K562 (cell line): Measurements from ENCODE around the gene CYS1. TPM values are rescaled to one million over a fixed set of nuclear protein-coding genes. Genes with fewer than 3 reads are reported as not detected.

Experiments used
- ATAC-seq: fragments of 200-7000 bp; cut with Tn5 transposase; 3 replicates; pipeline ENCODE4 v1.9.1; 2020; ENCODE audit warnings: moderate library complexity
- BruUV-seq: library from RNA; stranded (reverse); fragments of 400-500 nt; replicated peaks from 2 replicates; lab custom pipeline; 2021; lab: Mats Ljungman, UMichigan
- CTCF ChIA-PET: fragments of 300-600 bp; formaldehyde crosslinking; extraction: SDS; loops from one replicate; lab custom pipeline; 2021; ENCODE audit warnings: low intra/inter-chr PET ratio; lab: Yijun Ruan, JAX
- POLR2A ChIA-PET: fragments of 300-600, 350-650 bp; sonication (Branson Sonifier 250); formaldehyde crosslinking; extraction: SDS; loops from one replicate; lab custom pipeline; 2021; ENCODE audit warnings: antibody characterized with exemption, inconsistent platforms; lab: Yijun Ruan, JAX
- DNase-seq, 4 experiments: peaks; one replicate each; pipeline versions ENCODE4 v3.0.0 to v3.0.0-alpha.2; 2011 to 2018; ENCODE audit warnings: low spot score in 3 of 4, mixed read lengths in 3 of 4; ENCODE audit errors: extremely low read depth in 1 of 4
- FAIRE-seq: peaks from 2 replicates; lab custom pipeline; 2011; peaks lifted over from hg19 to GRCh38; lab: Jason Lieb, UNC
- H2AFZ ChIP-seq: 2 replicates; pipeline ENCODE4 v1.6.0; 2011; ENCODE audit warnings: low read depth, low read length, control low read depth, inconsistent platforms
- H3K27ac ChIP-seq: fragments of 200-600 bp; 3 replicates; pipeline ENCODE4 v1.8.0; 2011; ENCODE audit warnings: low read depth, mild to moderate bottlenecking, control low read depth, inconsistent platforms, low read length, moderate library complexity, mixed read lengths; ENCODE audit errors: extremely low read depth
- H3K27me3 ChIP-seq, 2 experiments: fragments of 300-600 bp in 1 of 2; 2 replicates in 1 of 2; 3 replicates in 1 of 2; pipeline versions ENCODE4 v1.6.0 to v1.8.0; 2011; ENCODE audit warnings: inconsistent platforms in 2 of 2, low read length in 2 of 2, mild to moderate bottlenecking in 1 of 2, mixed read lengths in 1 of 2, moderate library complexity in 1 of 2; ENCODE audit not compliant: control insufficient read depth in 2 of 2, insufficient read depth in 2 of 2
- H3K36me3 ChIP-seq: fragments of 300-600 bp; 3 replicates; pipeline ENCODE4 v1.8.0; 2011; ENCODE audit warnings: mild to moderate bottlenecking, low read length, inconsistent platforms; ENCODE audit not compliant: control insufficient read depth, insufficient read depth
- H3K4me1 ChIP-seq, 2 experiments: fragments of 200-600 bp in 1 of 2; replicated peaks in 1 of 2; 2 replicates in 1 of 2; 3 replicates in 1 of 2; pipeline versions ENCODE4 v1.5.1 to v1.8.0; 2011; ENCODE audit warnings: inconsistent platforms in 2 of 2, low read length in 2 of 2, mild to moderate bottlenecking in 1 of 2, mixed read lengths in 1 of 2, moderate library complexity in 1 of 2; ENCODE audit not compliant: control insufficient read depth in 2 of 2, insufficient read depth in 2 of 2
- H3K4me2 ChIP-seq: 2 replicates; pipeline ENCODE4 v1.6.1; 2011; ENCODE audit warnings: low read length, control low read depth, inconsistent platforms, mixed read lengths; ENCODE audit not compliant: insufficient read depth
- H3K4me3 ChIP-seq: fragments of 200-600 bp; sonication (generic), shearing (Covaris generic); 2 replicates; pipeline ENCODE4 v1.5.1; 2016; ENCODE audit warnings: control low read depth, inconsistent platforms
- H3K79me2 ChIP-seq: fragments of 200-600 bp; 3 replicates; pipeline ENCODE4 v1.8.0; 2011; ENCODE audit warnings: low read length, inconsistent platforms; ENCODE audit not compliant: control insufficient read depth, insufficient read depth
- H3K9ac ChIP-seq, 2 experiments: 2 replicates each; pipeline versions ENCODE4 v1.6.0 to v1.6.1; 2011; ENCODE audit warnings: low read depth in 2 of 2, low read length in 2 of 2, control low read depth in 1 of 2, inconsistent platforms in 1 of 2, mild to moderate bottlenecking in 1 of 2, mixed read lengths in 1 of 2; ENCODE audit not compliant: insufficient read depth in 1 of 2
- H3K9me1 ChIP-seq: one replicate; pipeline ENCODE4 v1.6.0; 2011; ENCODE audit warnings: inconsistent platforms, mild to moderate bottlenecking, low read length, moderate library complexity; ENCODE audit not compliant: control insufficient read depth, insufficient read depth
- H3K9me3 ChIP-seq: replicated peaks from 2 replicates; pipeline ENCODE4 v1.5.1; 2011; ENCODE audit warnings: low read depth, low read length, inconsistent platforms; ENCODE audit not compliant: control insufficient read depth, insufficient read depth
- H4K20me1 ChIP-seq: replicated peaks from 2 replicates; pipeline ENCODE4 v1.6.1; 2011; ENCODE audit warnings: low read length, inconsistent platforms, mixed read lengths; ENCODE audit not compliant: control insufficient read depth, insufficient read depth
- DIDO1 ChIP-seq: fragments of 450-650 bp; IDR thresholded peaks from 2 replicates; pipeline ENCODE4 v1.6.1; 2016; ENCODE audit warnings: low read depth, missing biosample characterization, missing genetic modification characterization
- HCFC1 ChIP-seq: IDR thresholded peaks from 2 replicates; pipeline ENCODE4 v1.6.1; 2012; ENCODE audit warnings: low read depth, low read length, improper control_type of control experiment
- SMARCA4 ChIP-seq: fragments of 450-650 bp; IDR thresholded peaks from 2 replicates; pipeline ENCODE4 v1.6.1; 2016
- WGBS: fragments of 100-300 bp; shearing (Covaris generic); methylation state at CpG from one replicate; pipeline ENCODE4 v1.1.6; 2016; ENCODE audit warnings: low coverage, mixed read lengths; ENCODE audit not compliant: insufficient coverage; ENCODE audit errors: missing lambda C conversion rate; 5-methylcytosine and 5-hydroxymethylcytosine counted together
- in situ Hi-C: fragments of 300-500 bp; cut with MboI; formaldehyde crosslinking; loops from 4 replicates; pipeline ENCODE4 v1.15.0; 2018; ENCODE audit warnings: inconsistent platforms, mixed read lengths
- intact Hi-C: fragments of 100-400 bp; cut with micrococcal nuclease; formaldehyde crosslinking; loops from 2 replicates; pipeline ENCODE4 v1.14.2; 2022
- polyA plus RNA-seq, 8 experiments: library from polyadenylated mRNA; depleted of rRNA in 4 of 8; stranded (reverse) in 5 of 8; unstranded in 3 of 8; fragments of >200 nt; fragmentation: Nextera tagmentation in 2 of 8; fragmentation: Illumina TruSeq in 1 of 8; extraction: Ambion mirVana in 2 of 8; extraction: Trizol in 1 of 8; gene quantifications; 2 replicates each; pipeline versions ENCODE4 v1.2.1 to v1.2.3, GENCODE V29; 2011 to 2014; ENCODE audit warnings: inconsistent platforms in 1 of 8, missing spikeins in 1 of 8
- total RNA-seq, 7 experiments: library from RNA; depleted of rRNA in 6 of 7; stranded (reverse); fragments of >200 nt in 6 of 7; fragmentation: Illumina TruSeq in 2 of 7; extraction: Trizol in 2 of 7; gene quantifications; 2 replicates each; pipeline versions ENCODE4 v1.2.1 to v1.2.3, GENCODE V29; 2011 to 2021; ENCODE audit warnings: low replicate concordance in 1 of 7
- TF ChIP-seq, protein P1 (sequence below), 3 experiments: fragments of 200-800 bp in 1 of 3; fragments of 250-450 bp in 1 of 3; fragments of 450-650 bp in 1 of 3; sonication (Bioruptor Pico) in 1 of 3; sonication (Bioruptor generic) in 1 of 3; formaldehyde crosslinking in 1 of 3; IDR thresholded peaks; 2 replicates each; pipeline versions ENCODE4 v1.6.1 to v1.8.0; 2016 to 2022; ENCODE audit warnings: mild to moderate bottlenecking in 2 of 3, missing genetic modification characterization in 2 of 3, missing compliant biosample characterization in 1 of 3, moderate library complexity in 1 of 3
- TF ChIP-seq, protein P2 (sequence below): sonication (generic); formaldehyde crosslinking; IDR thresholded peaks from 2 replicates; pipeline ENCODE4 v1.8.0; 2022; ENCODE audit warnings: mild to moderate bottlenecking, missing genetic modification reagents
- TF ChIP-seq, protein P3 (sequence below): sonication (generic); formaldehyde crosslinking; IDR thresholded peaks from 2 replicates; pipeline ENCODE4 v1.9.0; 2022; ENCODE audit warnings: mild to moderate bottlenecking, missing genetic modification reagents

CYS1 gene
- total and polyA plus RNA-seq, 9 of the 15 experiments (the other 6 are each of a cell fraction or from before 2014, with no cell fraction given), result 0.11 to 0.13 TPM; not detected in 7

DNA sequence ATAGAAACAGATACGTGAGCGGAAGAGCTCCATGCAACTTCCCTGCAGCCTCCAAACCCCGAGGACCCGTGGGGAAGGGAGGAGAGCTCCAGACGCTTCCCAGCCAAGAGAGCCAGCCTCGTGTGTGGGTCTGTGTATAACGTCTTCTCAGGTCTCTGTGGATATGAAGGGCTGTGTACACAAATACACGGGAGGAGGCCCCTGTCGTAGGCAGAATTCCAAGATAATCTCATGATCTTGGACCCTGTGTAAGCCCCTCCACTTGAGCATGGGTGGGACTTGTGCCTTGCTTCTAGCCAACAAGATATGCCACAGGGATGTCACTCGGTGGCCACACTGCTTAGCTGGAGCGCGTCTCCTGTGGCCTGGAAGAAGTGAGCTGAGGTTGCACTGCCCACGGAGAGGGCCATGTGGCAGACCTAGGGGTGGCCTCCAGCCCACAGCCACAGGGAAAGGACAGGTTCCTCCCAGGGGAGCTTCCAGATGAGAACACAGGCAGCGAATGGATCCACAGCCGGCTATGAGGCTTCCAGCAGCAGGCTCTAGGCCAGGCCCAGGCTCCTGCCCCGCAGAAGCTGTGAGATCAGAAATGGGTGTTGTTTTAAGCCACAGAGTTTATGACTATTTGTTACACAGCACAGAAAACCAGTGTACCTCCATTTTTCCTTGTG is 52.4 kb downstream of the CYS1 start:
- H3K27me3 ChIP-seq, result no peaks in the 10 kb centered on the region; a peak in 1 of 5 replicates
- H2AFZ ChIP-seq, result peak overlapping the region; percentile 89
- peaks cover 35% of the 10 kb centered on the region for H3K79me2 ChIP-seq
- no peaks in the 10 kb centered on the region for H3K9me3 ChIP-seq
- intact Hi-C loops, result no loop called here
- POLR2A ChIA-PET, result interaction anchor here (0.6 to 2.3 kb wide), 7 partner anchors 8 to 278 kb away, joined by 3 to 18 read pairs (median 4); partner anchors contain the start of gene KLF11
- no peak overlapping the region for H3K4me3 ChIP-seq
- DNase-seq, result no peak
- no peak for ATAC-seq
- H3K27ac ChIP-seq, result peak overlapping the region; percentile 96; the same call in 2 of the 3 replicates
- TF ChIP-seq, protein P1, sequence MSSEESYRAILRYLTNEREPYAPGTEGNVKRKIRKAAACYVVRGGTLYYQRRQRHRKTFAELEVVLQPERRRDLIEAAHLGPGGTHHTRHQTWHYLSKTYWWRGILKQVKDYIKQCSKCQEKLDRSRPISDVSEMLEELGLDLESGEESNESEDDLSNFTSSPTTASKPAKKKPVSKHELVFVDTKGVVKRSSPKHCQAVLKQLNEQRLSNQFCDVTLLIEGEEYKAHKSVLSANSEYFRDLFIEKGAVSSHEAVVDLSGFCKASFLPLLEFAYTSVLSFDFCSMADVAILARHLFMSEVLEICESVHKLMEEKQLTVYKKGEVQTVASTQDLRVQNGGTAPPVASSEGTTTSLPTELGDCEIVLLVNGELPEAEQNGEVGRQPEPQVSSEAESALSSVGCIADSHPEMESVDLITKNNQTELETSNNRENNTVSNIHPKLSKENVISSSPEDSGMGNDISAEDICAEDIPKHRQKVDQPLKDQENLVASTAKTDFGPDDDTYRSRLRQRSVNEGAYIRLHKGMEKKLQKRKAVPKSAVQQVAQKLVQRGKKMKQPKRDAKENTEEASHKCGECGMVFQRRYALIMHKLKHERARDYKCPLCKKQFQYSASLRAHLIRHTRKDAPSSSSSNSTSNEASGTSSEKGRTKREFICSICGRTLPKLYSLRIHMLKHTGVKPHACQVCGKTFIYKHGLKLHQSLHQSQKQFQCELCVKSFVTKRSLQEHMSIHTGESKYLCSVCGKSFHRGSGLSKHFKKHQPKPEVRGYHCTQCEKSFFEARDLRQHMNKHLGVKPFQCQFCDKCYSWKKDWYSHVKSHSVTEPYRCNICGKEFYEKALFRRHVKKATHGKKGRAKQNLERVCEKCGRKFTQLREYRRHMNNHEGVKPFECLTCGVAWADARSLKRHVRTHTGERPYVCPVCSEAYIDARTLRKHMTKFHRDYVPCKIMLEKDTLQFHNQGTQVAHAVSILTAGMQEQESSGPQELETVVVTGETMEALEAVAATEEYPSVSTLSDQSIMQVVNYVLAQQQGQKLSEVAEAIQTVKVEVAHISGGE (CRISPR knock-in tag; IDR thresholded peaks at IDR 0.05), result no peak
- no peak for TF ChIP-seq HCFC1
- TF ChIP-seq, protein P2, sequence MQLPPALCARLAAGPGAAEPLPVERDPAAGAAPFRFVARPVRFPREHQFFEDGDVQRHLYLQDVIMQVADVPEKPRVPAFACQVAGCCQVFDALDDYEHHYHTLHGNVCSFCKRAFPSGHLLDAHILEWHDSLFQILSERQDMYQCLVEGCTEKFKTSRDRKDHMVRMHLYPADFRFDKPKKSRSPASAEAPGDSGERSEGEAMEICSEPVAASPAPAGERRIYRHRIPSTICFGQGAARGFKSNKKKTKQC, result no peak
- TF ChIP-seq, protein P3, sequence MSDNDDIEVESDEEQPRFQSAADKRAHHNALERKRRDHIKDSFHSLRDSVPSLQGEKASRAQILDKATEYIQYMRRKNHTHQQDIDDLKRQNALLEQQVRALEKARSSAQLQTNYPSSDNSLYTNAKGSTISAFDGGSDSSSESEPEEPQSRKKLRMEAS (CRISPR knock-in tag), result peak; percentile 7; the same call in 1 of the 2 replicates
- no peak for TF ChIP-seq SMARCA4
- no peak for TF ChIP-seq DIDO1
- CTCF ChIA-PET, result no interaction called here
- no peak for FAIRE-seq
- WGBS, result 86% methylated on average over 14 of the region's 16 CpGs
- H3K9me1 ChIP-seq, result no peaks in the 10 kb centered on the region
- in situ Hi-C loops, result no loop called here
- no peaks in the 10 kb centered on the region for H3K36me3 ChIP-seq
- peak overlapping the region; percentile 50 to 91 for H3K9ac ChIP-seq
- H3K4me2 ChIP-seq, result no peak overlapping the region
- no peaks in the 10 kb centered on the region for H4K20me1 ChIP-seq
- no TSS peak for BruUV-seq
- peaks cover 24 to 51% of the 10 kb centered on the region in 2 experiments for H3K4me1 ChIP-seq
